Tibial artery (tissue), 4 donors: Measurements from ENCODE around the gene BOD1.

Experiments used
- DNase-seq, 2 donors: peaks; one replicate each; pipeline ENCODE4 v3.0.0-alpha.2; 2019
- H3K27ac ChIP-seq, 2 donors: fragments of 200-600 bp; sonication (generic) in 1 of 2; 1 replicate in 1 of 2; 2 replicates in 1 of 2; pipeline ENCODE4 v1.5.1; 2018 to 2019; ENCODE audit warnings: mild to moderate bottlenecking in 1 of 2
- H3K27me3 ChIP-seq, 2 donors: fragments of 200-600 bp; sonication (generic) in 1 of 2; one replicate each; pipeline versions ENCODE4 v1.5.1 to v1.6.0; 2016 to 2019
- H3K36me3 ChIP-seq, 3 donors: fragments of 200-600 bp; sonication (generic) in 2 of 3; one replicate each; pipeline ENCODE4 v1.5.1; 2016 to 2019; ENCODE audit warnings: mild to moderate bottlenecking in 2 of 3
- H3K4me1 ChIP-seq, 4 donors: fragments of 200-600 bp; sonication (generic) in 2 of 4; 1 replicate in 3 of 4; 2 replicates in 1 of 4; pipeline ENCODE4 v1.5.1; 2016 to 2019
- H3K4me3 ChIP-seq, 2 donors: fragments of 200-600 bp; sonication (generic) in 1 of 2; 1 replicate in 1 of 2; 2 replicates in 1 of 2; pipeline ENCODE4 v1.5.1; 2018 to 2019; ENCODE audit warnings: mild to moderate bottlenecking in 2 of 2
- H3K9me3 ChIP-seq, 3 donors: fragments of 200-600 bp; sonication (generic) in 1 of 3; one replicate each; pipeline ENCODE4 v1.5.1; 2016 to 2019
- CTCF ChIP-seq, 2 experiments: fragments of 200-600 bp in 1 of 2; fragments of 450-650 bp in 1 of 2; IDR thresholded peaks; one replicate each; pipeline ENCODE4 v1.5.1; 2017 to 2019; ENCODE audit warnings: antibody characterized with exemption in 2 of 2, mild to moderate bottlenecking in 1 of 2, moderate library complexity in 1 of 2
- intact Hi-C: fragments of 100-400 bp; cut with DNase I; formaldehyde crosslinking; loops from one replicate; pipeline ENCODE4 v1.15.0; 2023; ENCODE audit warnings: low total_unique reads

The BOD1 gene

DNA sequence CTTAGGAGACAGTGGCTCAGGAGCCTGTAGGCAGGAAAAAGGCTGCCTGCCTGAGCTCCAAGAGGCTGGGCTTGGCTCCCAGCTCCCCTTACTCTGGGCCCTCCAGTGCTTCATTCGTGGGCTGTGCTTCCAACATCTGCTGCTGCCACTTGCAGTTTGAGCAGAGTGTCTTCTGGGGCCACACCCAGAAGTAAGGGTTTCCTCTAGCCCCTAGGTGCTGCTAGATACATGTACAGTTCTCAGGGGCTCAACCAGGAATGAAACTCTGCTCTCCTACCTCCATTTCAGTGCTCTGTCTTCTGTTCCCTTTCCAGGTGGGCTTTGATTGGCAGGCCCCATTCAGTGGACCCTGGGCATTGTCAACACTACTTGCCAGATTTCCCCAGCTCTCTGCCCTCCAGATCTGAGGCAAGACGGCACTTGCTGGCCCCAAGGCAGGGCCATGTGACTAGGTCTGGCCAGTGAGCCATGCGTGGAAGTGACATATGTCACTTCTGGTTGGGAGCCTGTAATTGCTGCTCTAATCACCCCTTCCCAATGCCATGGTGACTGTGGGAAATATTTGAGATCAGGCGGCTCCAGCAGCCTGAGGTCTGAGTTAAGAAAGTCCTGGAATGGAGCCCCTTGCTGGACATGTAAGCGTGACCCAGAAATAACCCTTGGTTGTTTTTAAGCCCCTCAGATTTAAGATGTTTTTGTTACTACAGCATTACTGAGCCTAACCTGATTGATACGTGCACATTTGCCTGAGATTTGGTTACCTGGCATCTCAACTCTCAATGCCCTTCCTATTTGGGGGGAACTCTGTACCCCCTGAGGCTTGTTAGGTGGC is 9.4 kb upstream of the BOD1 start:
- peaks cover 0 to 25% of the 10 kb centered on the region in 2 donors for H3K27me3 ChIP-seq
- peaks cover 0 to 4% (median 0%) of the 10 kb centered on the region in 4 donors for H3K4me1 ChIP-seq
- intact Hi-C loops, result no loop called here
- no peak overlapping the region for H3K4me3 ChIP-seq
- no peak for TF ChIP-seq CTCF (IDR thresholded peaks at IDR 0.05)
- no peak for DNase-seq
- H3K9me3 ChIP-seq, result no peaks in the 10 kb centered on the region
- no peaks in the 10 kb centered on the region for H3K36me3 ChIP-seq
- no peak overlapping the region for H3K27ac ChIP-seq

DNA sequence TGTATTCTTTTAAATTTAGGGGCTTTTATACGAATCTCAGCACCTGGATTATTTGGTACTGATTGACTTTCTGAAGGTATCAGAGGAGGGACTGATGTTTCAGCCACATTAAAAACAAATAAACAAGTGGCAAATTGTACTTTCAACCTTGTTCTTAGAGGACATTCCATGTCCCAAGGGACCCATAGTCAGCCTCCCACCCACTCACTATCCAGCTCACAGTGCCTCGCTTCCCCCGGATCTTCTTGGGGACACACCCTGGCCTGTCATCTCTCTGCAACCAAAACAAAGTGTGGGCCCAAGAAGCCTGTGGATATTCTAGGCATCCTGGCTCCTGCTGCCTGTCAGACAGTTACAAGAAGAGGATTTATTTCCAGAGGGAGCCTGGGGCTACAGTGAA is 8.8 kb upstream of the BOD1 start:
- intact Hi-C loops, result no loop called here

GRCh38 chr5:173624282-173624681 is 7.8 kb upstream of the BOD1 start:
- Histone ChIP-seq H3K4me3 (no peak overlapping the region), H3K4me1 (no peaks in the 10 kb centered on the region), H3K36me3 (no peaks in the 10 kb centered on the region), H3K27me3 (peaks cover 0 to 20% of the 10 kb centered on the region in 2 donors), H3K27ac (no peak overlapping the region), H3K9me3 (no peaks in the 10 kb centered on the region)
- TF ChIP-seq CTCF (IDR thresholded peaks at IDR 0.05), result no peak
- DNase-seq, result no peak
- intact Hi-C loops, result loop anchor here (5.0 kb wide), 1 partner anchor 688 kb away; no protein-coding TSS in a partner anchor

More for the DNA sequence above, 8.8 kb upstream of the BOD1 start:
- Histone ChIP-seq H3K27me3 (peaks cover 0 to 25% of the 10 kb centered on the region in 2 donors), H3K9me3 (no peaks in the 10 kb centered on the region), H3K4me3 (no peak overlapping the region), H3K36me3 (no peaks in the 10 kb centered on the region), H3K4me1 (no peaks in the 10 kb centered on the region), H3K27ac (no peak overlapping the region)
- no peak for TF ChIP-seq CTCF (IDR thresholded peaks at IDR 0.05)
- no peak for DNase-seq

DNA sequence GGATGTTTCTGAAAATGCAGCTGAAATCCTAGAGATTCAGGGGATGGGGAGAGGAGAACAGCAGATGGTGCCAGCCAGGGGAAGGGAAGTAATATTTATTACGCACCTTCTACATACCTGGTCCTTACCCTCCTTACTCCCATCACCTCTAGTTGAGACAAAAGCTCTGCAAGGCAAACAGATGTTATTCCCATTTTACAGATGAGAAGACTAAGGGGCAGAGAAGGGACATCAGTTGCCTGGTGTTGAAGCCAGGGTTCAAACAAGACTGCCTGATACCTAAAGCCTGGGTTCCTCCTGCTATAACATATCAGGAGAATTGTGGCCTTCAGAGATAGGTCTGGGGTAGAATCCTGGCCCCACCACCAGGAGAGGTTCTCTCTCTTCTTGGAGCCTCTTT is 7.3 kb upstream of the BOD1 start:
- peaks cover 0 to 20% of the 10 kb centered on the region in 2 donors for H3K27me3 ChIP-seq
- TF ChIP-seq CTCF (IDR thresholded peaks at IDR 0.05), result no peak
- no peaks in the 10 kb centered on the region for H3K9me3 ChIP-seq
- no peak overlapping the region for H3K4me3 ChIP-seq
- no peak overlapping the region for H3K27ac ChIP-seq
- no peaks in the 10 kb centered on the region for H3K4me1 ChIP-seq
- DNase-seq, result no peak
- no peaks in the 10 kb centered on the region for H3K36me3 ChIP-seq
- intact Hi-C loops, result loop anchor here (5.0 kb wide), 1 partner anchor 689 kb away; no protein-coding TSS in a partner anchor

DNA sequence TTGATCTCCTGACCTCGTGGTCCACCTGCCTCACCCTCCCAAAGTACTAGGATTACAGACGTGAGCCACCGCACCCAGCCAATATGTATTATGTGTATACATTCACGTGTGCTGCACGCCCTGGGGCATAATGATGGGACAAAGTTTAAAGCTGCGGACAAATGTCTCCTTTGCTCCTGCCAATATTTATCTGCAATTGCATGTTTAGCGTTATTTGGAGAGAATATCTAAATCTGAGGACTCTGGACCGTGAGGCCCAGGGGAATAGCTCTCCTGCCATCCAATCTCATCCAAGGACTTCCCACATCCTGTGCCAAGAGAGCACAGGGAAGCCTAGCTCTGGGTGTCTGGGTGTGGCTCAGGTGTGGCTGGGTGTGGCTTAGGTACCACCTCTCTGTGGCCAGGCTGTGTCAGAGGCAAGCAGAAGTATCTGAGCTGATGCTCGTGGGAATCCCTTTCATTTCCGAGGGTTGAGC is 6.9 kb upstream of the BOD1 start:
- H3K27ac ChIP-seq, result no peak overlapping the region
- no peaks in the 10 kb centered on the region for H3K36me3 ChIP-seq
- intact Hi-C loops, result loop anchor here (5.0 kb wide), 1 partner anchor 689 kb away; no protein-coding TSS in a partner anchor

More for the DNA sequence above, 6.9 kb upstream of the BOD1 start:
- TF ChIP-seq CTCF (IDR thresholded peaks at IDR 0.05), result no peak
- no peaks in the 10 kb centered on the region for H3K4me1 ChIP-seq
- H3K4me3 ChIP-seq, result no peak overlapping the region
- peaks cover 0 to 20% of the 10 kb centered on the region in 2 donors for H3K27me3 ChIP-seq
- DNase-seq, result no peak
- no peaks in the 10 kb centered on the region for H3K9me3 ChIP-seq
